ENCODE results near the gene ARX. TPM values are rescaled to one million over a fixed set of nuclear protein-coding genes. Genes with fewer than 3 reads are reported as not detected.

Gene ARX
- total RNA-seq, 2 donors from 2014 or later, result 0.09 TPM; not detected in 1

GRCh38 chrX:25002661-25003020, 13.1 kb downstream of the ARX start:
- WGBS, 2 experiments (ENCODE audit: insufficient coverage in 1 of 2, insufficient read length in 1 of 2), result 0% methylated on average over 1 to 23 of the region's 33 CpGs
- Histone ChIP-seq H3K9me3 (ENCODE audit: control insufficient read depth, low read length) (no peaks in the 10 kb centered on the region), H3K27ac (ENCODE audit: low read depth, low read length) (no peak overlapping the region), H3K36me3 (ENCODE audit: control insufficient read depth, insufficient read depth, low read length) (no peaks in the 10 kb centered on the region), H3K9ac (ENCODE audit: extremely low read depth, low read length, poor library complexity, severe bottlenecking) (no peak overlapping the region), H3K27me3 (ENCODE audit: control insufficient read depth, insufficient read depth, low read length, poor library complexity, severe bottlenecking) (peaks cover 91% of the 10 kb centered on the region), H3K4me3 (ENCODE audit: low read length) (peak overlapping the region; percentile 78), H3K4me1 (ENCODE audit: control insufficient read depth, insufficient read depth, low read length) (no peaks in the 10 kb centered on the region)
- Mint-ChIP-seq H3K27ac (peak overlapping the region; percentile 52), H3K36me3 (ENCODE audit: low read depth) (peaks cover 4% of the 10 kb centered on the region), H3K9me3 (no peaks in the 10 kb centered on the region), H3K27me3 (ENCODE audit: insufficient read depth) (peaks cover 95% of the 10 kb centered on the region), H3K4me3 (peak overlapping the region; percentile 63), H3K4me1 (peaks cover 35% of the 10 kb centered on the region)
- no peak for TF ChIP-seq CTCF (conservative IDR thresholded peaks at IDR 0.05)
- DNase-seq, result peak; percentile 67

GRCh38 chrX:25001808-25002660, 13.7 kb downstream of the ARX start:
- Mint-ChIP-seq H3K36me3 (ENCODE audit: low read depth) (peaks cover 4% of the 10 kb centered on the region), H3K4me1 (peaks cover 35% of the 10 kb centered on the region), H3K9me3 (no peaks in the 10 kb centered on the region), H3K27ac (no peak overlapping the region), H3K4me3 (peak overlapping the region; percentile 63), H3K27me3 (ENCODE audit: insufficient read depth) (peaks cover 95% of the 10 kb centered on the region)
- Histone ChIP-seq H3K27ac (ENCODE audit: low read depth, low read length) (no peak overlapping the region), H3K9me3 (ENCODE audit: control insufficient read depth, low read length) (no peaks in the 10 kb centered on the region), H3K27me3 (ENCODE audit: control insufficient read depth, insufficient read depth, low read length, poor library complexity, severe bottlenecking) (peaks cover 85% of the 10 kb centered on the region), H3K4me3 (ENCODE audit: low read length) (no peak overlapping the region), H3K36me3 (ENCODE audit: control insufficient read depth, insufficient read depth, low read length) (no peaks in the 10 kb centered on the region), H3K9ac (ENCODE audit: extremely low read depth, low read length, poor library complexity, severe bottlenecking) (no peak overlapping the region), H3K4me1 (ENCODE audit: control insufficient read depth, insufficient read depth, low read length) (no peaks in the 10 kb centered on the region)
- TF ChIP-seq CTCF (conservative IDR thresholded peaks at IDR 0.05), result peak; percentile 43
- DNase-seq, result peak; percentile 80
- WGBS, 2 experiments (ENCODE audit: insufficient coverage in 1 of 2, insufficient read length in 1 of 2), result 10% methylated on average over 52 of the region's 65 CpGs; no CpG with 5 or more reads in 1 of the 2 experiments

- H3K9me3 Mint-ChIP-seq, result no peaks in the 10 kb centered on the region
Measured at GRCh38 chrX:24999511-24999910, 16.3 kb downstream of the ARX start.

More at GRCh38 chrX:24999511-24999910, 16.3 kb downstream of the ARX start:
- H3K4me3 Mint-ChIP-seq, result no peak overlapping the region
- H3K9ac ChIP-seq (ENCODE audit: extremely low read depth, low read length, poor library complexity, severe bottlenecking), result no peak overlapping the region
- H3K4me1 Mint-ChIP-seq, result peaks cover 37% of the 10 kb centered on the region
- DNase-seq, result no peak
- H3K27me3 ChIP-seq (ENCODE audit: control insufficient read depth, insufficient read depth, low read length, poor library complexity, severe bottlenecking), result peaks cover 59% of the 10 kb centered on the region
- H3K4me1 ChIP-seq (ENCODE audit: control insufficient read depth, insufficient read depth, low read length), result no peaks in the 10 kb centered on the region
- no peaks in the 10 kb centered on the region for H3K9me3 ChIP-seq (ENCODE audit: control insufficient read depth, low read length)
- no peak overlapping the region for H3K4me3 ChIP-seq (ENCODE audit: low read length)
- H3K36me3 ChIP-seq (ENCODE audit: control insufficient read depth, insufficient read depth, low read length), result no peaks in the 10 kb centered on the region
- 30 to 50% methylated on average over 2 to 5 of the region's 8 CpGs for WGBS, 2 experiments (ENCODE audit: insufficient coverage in 1 of 2, insufficient read length in 1 of 2)
- H3K27me3 Mint-ChIP-seq (ENCODE audit: insufficient read depth), result peaks cover 96% of the 10 kb centered on the region
- TF ChIP-seq CTCF (conservative IDR thresholded peaks at IDR 0.05), result no peak
- no peak overlapping the region for H3K27ac Mint-ChIP-seq
- peaks cover 17% of the 10 kb centered on the region for H3K36me3 Mint-ChIP-seq (ENCODE audit: low read depth)
- no peak overlapping the region for H3K27ac ChIP-seq (ENCODE audit: low read depth, low read length)

All from endodermal cell (in vitro differentiated cells).